WTC11 (cell line): ENCODE measurements around the gene SMIM1. TPM values are rescaled to one million over a fixed set of nuclear protein-coding genes. Genes with fewer than 3 reads are reported as not detected.
A peak's percentile ranks its signal among the peaks of the same experiment; 100 is the strongest.

ENCODE experiments used
- ATAC-seq: fragments of 200-7000 bp; cut with Tn5 transposase; 2 replicates; pipeline ENCODE4 v1.10.0; 2021; ENCODE audit warnings: mild to moderate bottlenecking, moderate library complexity
- CTCF ChIA-PET: fragments of 300-600 bp; sonication (Branson Sonifier 250); formaldehyde crosslinking; loops from one replicate; lab custom pipeline; 2021; ENCODE audit warnings: antibody characterized with exemption; lab: Charles Lee
- POLR2A ChIA-PET: fragments of 350-600 bp; sonication (Branson Sonifier 250); formaldehyde crosslinking; loops from one replicate; lab custom pipeline; 2021; ENCODE audit warnings: antibody characterized with exemption; lab: Charles Lee
- DNase-seq: peaks from one replicate; pipeline ENCODE4 v3.0.0; 2021; ENCODE audit warnings: low spot score
- H3K27ac Mint-ChIP-seq: 2 replicates; pipeline ENCODE4 v1.8.0; 2021; ENCODE audit warnings: mixed read lengths
- H3K27me3 Mint-ChIP-seq: 2 replicates; pipeline ENCODE4 v1.8.0; 2021; ENCODE audit warnings: low read depth, mild to moderate bottlenecking, moderate library complexity, mixed read lengths
- H3K36me3 Mint-ChIP-seq: 2 replicates; pipeline ENCODE4 v1.8.0; 2021; ENCODE audit warnings: mixed read lengths
- H3K4me1 Mint-ChIP-seq: 2 replicates; pipeline ENCODE4 v1.8.0; 2022; ENCODE audit warnings: mixed read lengths
- H3K4me3 Mint-ChIP-seq: 2 replicates; pipeline ENCODE4 v1.8.0; 2021; ENCODE audit warnings: mild to moderate bottlenecking, moderate library complexity, mixed read lengths
- H3K9me3 Mint-ChIP-seq: 2 replicates; pipeline ENCODE4 v1.8.0; 2021; ENCODE audit warnings: mixed read lengths
- AFF4 ChIP-seq: sonication (generic); formaldehyde crosslinking; IDR thresholded peaks from 2 replicates; pipeline ENCODE4 v1.8.1; 2023; ENCODE audit warnings: mild to moderate bottlenecking, missing genetic modification reagents, borderline replicate concordance
- ATF1 ChIP-seq: sonication (generic); formaldehyde crosslinking; IDR thresholded peaks from 2 replicates; pipeline ENCODE4 v1.8.1; 2023; ENCODE audit warnings: mild to moderate bottlenecking, moderate library complexity, missing genetic modification reagents
- ATF3 ChIP-seq: sonication (generic); formaldehyde crosslinking; conservative IDR thresholded peaks from 2 replicates; pipeline ENCODE4 v1.8.1; 2022; ENCODE audit warnings: mild to moderate bottlenecking, missing genetic modification reagents
- ATF6 ChIP-seq: sonication (generic); formaldehyde crosslinking; IDR thresholded peaks from 2 replicates; pipeline ENCODE4 v1.8.1; 2023; ENCODE audit warnings: mild to moderate bottlenecking, missing genetic modification reagents
- EMX1 ChIP-seq: fragments of 250-450 bp; sonication (Bioruptor Pico); IDR thresholded peaks from 2 replicates; pipeline ENCODE4 v1.8.0; 2021; ENCODE audit warnings: mild to moderate bottlenecking
- FOXP1 ChIP-seq: sonication (generic); formaldehyde crosslinking; IDR thresholded peaks from 2 replicates; pipeline ENCODE4 v1.8.0; 2022; ENCODE audit warnings: missing genetic modification reagents, mild to moderate bottlenecking, moderate library complexity, borderline replicate concordance
- HMGA2 ChIP-seq: fragments of 250-450 bp; sonication (Bioruptor Pico); IDR thresholded peaks from 2 replicates; pipeline ENCODE4 v1.4.0; 2021; ENCODE audit warnings: mild to moderate bottlenecking, moderate library complexity
- JUN ChIP-seq: sonication (generic); formaldehyde crosslinking; IDR thresholded peaks from 2 replicates; pipeline ENCODE4 v1.8.0; 2023; ENCODE audit warnings: mild to moderate bottlenecking, missing genetic modification reagents
- MLX ChIP-seq: sonication (generic); formaldehyde crosslinking; IDR thresholded peaks from 2 replicates; pipeline ENCODE4 v1.8.1; 2023; ENCODE audit warnings: mild to moderate bottlenecking, missing genetic modification reagents, moderate library complexity
- NFYB ChIP-seq: sonication (generic); formaldehyde crosslinking; conservative IDR thresholded peaks from 2 replicates; pipeline ENCODE4 v1.8.0; 2022; ENCODE audit warnings: low read depth, missing genetic modification reagents
- PREB ChIP-seq: sonication (generic); formaldehyde crosslinking; IDR thresholded peaks from 2 replicates; pipeline ENCODE4 v1.8.1; 2022; ENCODE audit warnings: mild to moderate bottlenecking, missing genetic modification reagents, moderate library complexity, borderline replicate concordance
- STAT6 ChIP-seq: sonication (generic); formaldehyde crosslinking; conservative IDR thresholded peaks from 2 replicates; pipeline ENCODE4 v1.8.1; 2023; ENCODE audit warnings: mild to moderate bottlenecking, low read depth, missing genetic modification reagents, moderate library complexity
- TCF7 ChIP-seq: sonication (generic); formaldehyde crosslinking; IDR thresholded peaks from 2 replicates; pipeline ENCODE4 v1.8.0; 2022; ENCODE audit warnings: mild to moderate bottlenecking, low read depth, missing genetic modification reagents, moderate library complexity
- TEAD1 ChIP-seq: sonication (generic); formaldehyde crosslinking; IDR thresholded peaks from 2 replicates; pipeline ENCODE4 v1.8.0; 2022; ENCODE audit warnings: mild to moderate bottlenecking, missing genetic modification reagents
- ZBTB21 ChIP-seq: sonication (generic); formaldehyde crosslinking; IDR thresholded peaks from 2 replicates; pipeline ENCODE4 v1.8.1; 2023; ENCODE audit warnings: mild to moderate bottlenecking, missing genetic modification reagents, borderline replicate concordance
- ZNF138 ChIP-seq: sonication (generic); formaldehyde crosslinking; conservative IDR thresholded peaks from 2 replicates; pipeline ENCODE4 v1.8.1; 2022; ENCODE audit warnings: mild to moderate bottlenecking, moderate library complexity, missing genetic modification reagents
- ZNF232 ChIP-seq: sonication (generic); formaldehyde crosslinking; IDR thresholded peaks from 2 replicates; pipeline ENCODE4 v1.8.0; 2022; ENCODE audit warnings: mild to moderate bottlenecking, missing genetic modification reagents
- ZNF425 ChIP-seq: fragments of 250-450 bp; sonication (Bioruptor Pico); conservative IDR thresholded peaks from 2 replicates; pipeline ENCODE4 v1.9.0; 2021; ENCODE audit warnings: mild to moderate bottlenecking
- ZSCAN18 ChIP-seq: fragments of 250-450 bp; sonication (Bioruptor Pico); IDR thresholded peaks from 2 replicates; pipeline ENCODE4 v2.1.2; 2022; ENCODE audit warnings: mild to moderate bottlenecking, moderate library complexity
- total RNA-seq: library from RNA; stranded (reverse); gene quantifications from 3 replicates; pipeline ENCODE4 v1.2.3, GENCODE V29; 2021

The SMIM1 gene
- total RNA-seq, 1 experiment from 2014 or later, result 10.2 TPM

- Mint-ChIP-seq H3K4me1 (peaks cover 22% of the 10 kb centered on the region), H3K4me3 (no peak overlapping the region), H3K27me3 (no peaks in the 10 kb centered on the region), H3K27ac (peak overlapping the region; percentile 74; the same call in 1 of the 2 replicates), H3K36me3 (peaks cover 55% of the 10 kb centered on the region), H3K9me3 (no peaks in the 10 kb centered on the region)
- no peak for DNase-seq
- CTCF ChIA-PET, result interaction anchor here (1.0 to 6.9 kb wide), 6 partner anchors 9 to 168 kb away, joined by 3 to 39 read pairs (median 7); partner anchors contain the start of gene LRRC47
- ATAC-seq, result no peak
- TF ChIP-seq PREB (no peak), ZNF232 (CRISPR knock-in tag) (no peak), NFYB (no peak), FOXP1 (CRISPR knock-in tag) (no peak), ZNF425 (CRISPR knock-in tag) (no peak), ATF1 (CRISPR knock-in tag) (no peak), MLX (CRISPR knock-in tag) (no peak), AFF4 (CRISPR knock-in tag) (no peak), HMGA2 (CRISPR knock-in tag) (no peak), ATF6 (CRISPR knock-in tag) (no peak), STAT6 (CRISPR knock-in tag) (no peak), ATF3 (CRISPR knock-in tag) (no peak), TEAD1 (CRISPR knock-in tag) (no peak), TCF7 (CRISPR knock-in tag) (no peak), ZBTB21 (no peak), JUN (CRISPR knock-in tag) (no peak), EMX1 (no peak), ZSCAN18 (CRISPR knock-in tag) (no peak), ZNF138 (CRISPR knock-in tag) (no peak)
- POLR2A ChIA-PET, result no interaction called here
These were observed 14.2 kb downstream of the SMIM1 start for GRCh38 chr1:3786468-3787348.
